Measurements from ENCODE around the gene ZBTB16.

The ZBTB16 gene

GRCh38 chr11:114156131-114156581 is 96.6 kb downstream of the ZBTB16 start:
- H3K4ac ChIP-seq (ENCODE audit: low read length): no peak overlapping the region
- no peak overlapping the region for H3K14ac ChIP-seq (ENCODE audit: low read length)
- H2BK12ac ChIP-seq (ENCODE audit: low read length): no peak overlapping the region
- H2BK120ac ChIP-seq (ENCODE audit: low read depth, low read length): no peak overlapping the region
- no peak overlapping the region for H3K4me2 ChIP-seq (ENCODE audit: insufficient read depth, low read length, poor library complexity, severe bottlenecking)
- H3K4me1 ChIP-seq (ENCODE audit: control insufficient read depth in 2 of 2, insufficient read depth in 1 of 2, low read depth in 1 of 2, low read length in 2 of 2): peaks cover 14 to 23% of the 10 kb centered on the region in 2 donors
- DNase-seq (ENCODE audit: low spot score): no peak
- H4K91ac ChIP-seq (ENCODE audit: low read depth, low read length, poor library complexity): no peak overlapping the region
- H3K4me3 ChIP-seq (ENCODE audit: low read length in 2 of 2): no peak overlapping the region
- WGBS, 2 donors (ENCODE audit: extremely low coverage in 2 of 2, insufficient read length in 2 of 2, insufficient replicate concordance in 1 of 2): no CpG with 5 or more reads among the region's 13 CpGs
- H3K27ac ChIP-seq (replicated peaks; ENCODE audit: low read length): no peak overlapping the region
- no peak overlapping the region for H4K8ac ChIP-seq (ENCODE audit: low read depth, low read length)
- H3K27me3 ChIP-seq (ENCODE audit: control insufficient read depth in 3 of 3, insufficient read depth in 3 of 3, low read depth in 1 of 3, low read length in 3 of 3): no peaks in the 10 kb centered on the region
- H3K9me3 ChIP-seq (replicated peaks in 1 of 2; ENCODE audit: control insufficient read depth in 2 of 2, insufficient read depth in 1 of 2, low read depth in 1 of 2, low read length in 2 of 2): no peaks in the 10 kb centered on the region
- no peak overlapping the region for H2BK15ac ChIP-seq (ENCODE audit: low read length)
- peaks cover 12 to 37% of the 10 kb centered on the region in 2 donors for H3K36me3 ChIP-seq (replicated peaks in 1 of 2; ENCODE audit: control insufficient read depth in 2 of 2, insufficient read depth in 2 of 2, low read length in 2 of 2)
- H3K79me1 ChIP-seq (ENCODE audit: low read depth, low read length): peaks cover 6% of the 10 kb centered on the region
- H2AK5ac ChIP-seq (ENCODE audit: low read depth, low read length): no peak overlapping the region
- H2BK5ac ChIP-seq (ENCODE audit: low read length): no peak overlapping the region
- peak overlapping the region; percentile 4 for H3K18ac ChIP-seq (ENCODE audit: low read length)
- no peak overlapping the region for H3K23ac ChIP-seq (ENCODE audit: low read depth, low read length, poor library complexity)
- H3K9ac ChIP-seq (ENCODE audit: low read depth, low read length, poor library complexity): no peak overlapping the region
- no peak overlapping the region for H2AFZ ChIP-seq (ENCODE audit: low read length)

- H2BK120ac ChIP-seq (ENCODE audit: low read depth, low read length): no peak overlapping the region
- no peak overlapping the region for H3K18ac ChIP-seq (ENCODE audit: low read length)
- H3K9ac ChIP-seq (ENCODE audit: low read depth, low read length, poor library complexity): no peak overlapping the region
- H3K14ac ChIP-seq (ENCODE audit: low read length): no peak overlapping the region
- H3K4me1 ChIP-seq (ENCODE audit: control insufficient read depth in 2 of 2, insufficient read depth in 1 of 2, low read depth in 1 of 2, low read length in 2 of 2): peaks cover 14 to 19% of the 10 kb centered on the region in 2 donors
- H3K23ac ChIP-seq (ENCODE audit: low read depth, low read length, poor library complexity): no peak overlapping the region
- H3K4me3 ChIP-seq (ENCODE audit: low read length in 2 of 2): no peak overlapping the region
- no peak overlapping the region for H2BK12ac ChIP-seq (ENCODE audit: low read length)
- H3K79me1 ChIP-seq (ENCODE audit: low read depth, low read length): peaks cover 6% of the 10 kb centered on the region
- H3K36me3 ChIP-seq (replicated peaks in 1 of 2; ENCODE audit: control insufficient read depth in 2 of 2, insufficient read depth in 2 of 2, low read length in 2 of 2): peaks cover 12 to 37% of the 10 kb centered on the region in 2 donors
- H2BK15ac ChIP-seq (ENCODE audit: low read length): no peak overlapping the region
- no peak overlapping the region for H2AK5ac ChIP-seq (ENCODE audit: low read depth, low read length)
- H4K91ac ChIP-seq (ENCODE audit: low read depth, low read length, poor library complexity): no peak overlapping the region
- H3K27ac ChIP-seq (replicated peaks; ENCODE audit: low read length): no peak overlapping the region
- DNase-seq (ENCODE audit: low spot score): no peak
- no CpG with 5 or more reads among the region's 6 CpGs for WGBS, 2 donors (ENCODE audit: extremely low coverage in 2 of 2, insufficient read length in 2 of 2, insufficient replicate concordance in 1 of 2)
- H3K27me3 ChIP-seq (ENCODE audit: control insufficient read depth in 3 of 3, insufficient read depth in 3 of 3, low read depth in 1 of 3, low read length in 3 of 3): no peaks in the 10 kb centered on the region
- H3K4ac ChIP-seq (ENCODE audit: low read length): no peak overlapping the region
- no peaks in the 10 kb centered on the region for H3K9me3 ChIP-seq (replicated peaks in 1 of 2; ENCODE audit: control insufficient read depth in 2 of 2, insufficient read depth in 1 of 2, low read depth in 1 of 2, low read length in 2 of 2)
- H2BK5ac ChIP-seq (ENCODE audit: low read length): no peak overlapping the region
- H4K8ac ChIP-seq (ENCODE audit: low read depth, low read length): no peak overlapping the region
- no peak overlapping the region for H3K4me2 ChIP-seq (ENCODE audit: insufficient read depth, low read length, poor library complexity, severe bottlenecking)
- H2AFZ ChIP-seq (ENCODE audit: low read length): no peak overlapping the region
Measured at GRCh38 chr11:114156782-114157181, 97.3 kb downstream of the ZBTB16 start.

DNA sequence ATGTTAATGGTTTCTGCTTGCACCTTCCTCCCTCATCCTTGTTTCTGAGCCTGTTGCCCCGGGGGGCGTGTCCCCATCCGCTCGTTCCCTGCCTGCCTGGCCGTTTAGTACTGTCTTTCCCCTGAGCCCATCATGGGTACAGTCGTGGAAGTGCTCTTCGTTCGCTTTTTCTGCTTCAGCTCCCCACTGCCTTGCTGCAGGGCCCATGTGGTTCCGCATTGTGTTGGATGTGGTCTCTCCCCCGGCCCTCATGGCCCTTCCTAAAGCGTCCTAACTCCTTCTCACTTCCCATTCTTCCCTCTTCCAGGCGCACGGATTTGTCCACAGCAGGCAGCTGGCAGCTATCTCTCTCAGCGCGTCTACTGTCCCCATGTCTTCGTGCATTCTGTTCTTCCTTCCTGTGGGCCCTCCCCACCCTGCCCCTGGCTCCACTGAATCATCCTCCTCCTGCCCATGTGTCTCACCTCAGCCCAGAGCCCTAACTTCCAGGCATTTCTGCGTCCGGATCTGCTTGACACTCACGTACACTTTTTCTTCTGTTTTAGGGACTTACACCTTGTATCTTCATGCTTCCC is 98.1 kb downstream of the ZBTB16 start:
- Histone ChIP-seq H2BK5ac (ENCODE audit: low read length) (peak overlapping the region; percentile 1), H3K4me2 (ENCODE audit: insufficient read depth, low read length, poor library complexity, severe bottlenecking) (no peak overlapping the region), H3K9me3 (replicated peaks in 1 of 2; ENCODE audit: control insufficient read depth in 2 of 2, insufficient read depth in 1 of 2, low read depth in 1 of 2, low read length in 2 of 2) (no peaks in the 10 kb centered on the region), H3K4me3 (ENCODE audit: low read length in 2 of 2) (no peak overlapping the region), H3K4me1 (ENCODE audit: control insufficient read depth in 2 of 2, insufficient read depth in 1 of 2, low read depth in 1 of 2, low read length in 2 of 2) (peaks cover 14 to 19% of the 10 kb centered on the region in 2 donors), H2BK120ac (ENCODE audit: low read depth, low read length) (no peak overlapping the region), H3K79me1 (ENCODE audit: low read depth, low read length) (peaks cover 6% of the 10 kb centered on the region), H3K18ac (ENCODE audit: low read length) (no peak overlapping the region), H3K14ac (ENCODE audit: low read length) (no peak overlapping the region), H3K27ac (replicated peaks; ENCODE audit: low read length) (no peak overlapping the region), H4K91ac (ENCODE audit: low read depth, low read length, poor library complexity) (no peak overlapping the region), H3K27me3 (ENCODE audit: control insufficient read depth in 3 of 3, insufficient read depth in 3 of 3, low read depth in 1 of 3, low read length in 3 of 3) (no peaks in the 10 kb centered on the region), H2AFZ (ENCODE audit: low read length) (no peak overlapping the region), H2BK12ac (ENCODE audit: low read length) (no peak overlapping the region), H2AK5ac (ENCODE audit: low read depth, low read length) (no peak overlapping the region), H3K36me3 (replicated peaks in 1 of 2; ENCODE audit: control insufficient read depth in 2 of 2, insufficient read depth in 2 of 2, low read length in 2 of 2) (peaks cover 12 to 37% of the 10 kb centered on the region in 2 donors), H3K9ac (ENCODE audit: low read depth, low read length, poor library complexity) (no peak overlapping the region), H3K23ac (ENCODE audit: low read depth, low read length, poor library complexity) (no peak overlapping the region), H2BK15ac (ENCODE audit: low read length) (no peak overlapping the region), H3K4ac (ENCODE audit: low read length) (no peak overlapping the region), H4K8ac (ENCODE audit: low read depth, low read length) (no peak overlapping the region)
- no CpG with 5 or more reads among the region's 19 CpGs for WGBS, 2 donors (ENCODE audit: extremely low coverage in 2 of 2, insufficient read length in 2 of 2, insufficient replicate concordance in 1 of 2)
- DNase-seq (ENCODE audit: low spot score): no peak

DNA sequence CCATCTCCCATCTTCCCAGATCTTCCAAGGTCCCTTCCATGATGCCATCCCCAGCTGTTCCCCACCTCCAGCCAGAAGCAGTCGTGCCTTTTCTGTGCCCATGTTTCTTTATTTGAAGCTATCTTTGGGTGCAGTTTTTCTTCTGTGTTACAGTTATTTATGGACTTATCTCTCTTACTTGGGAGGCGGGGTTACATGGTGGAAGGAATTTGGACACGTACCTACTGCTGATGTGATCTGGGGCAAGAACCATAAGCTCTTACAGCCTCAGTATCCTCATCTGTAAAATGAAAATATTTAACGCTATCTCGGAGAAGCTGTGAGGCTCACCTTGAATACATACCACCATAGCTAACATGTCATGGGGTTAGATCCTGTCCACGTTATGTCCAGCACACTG is 98.9 kb downstream of the ZBTB16 start:
- H3K4me1 ChIP-seq (ENCODE audit: control insufficient read depth in 2 of 2, insufficient read depth in 1 of 2, low read depth in 1 of 2, low read length in 2 of 2): peaks cover 17 to 23% of the 10 kb centered on the region in 2 donors
- H3K27me3 ChIP-seq (ENCODE audit: control insufficient read depth in 3 of 3, insufficient read depth in 3 of 3, low read depth in 1 of 3, low read length in 3 of 3): no peaks in the 10 kb centered on the region
- H2BK5ac ChIP-seq (ENCODE audit: low read length): no peak overlapping the region
- no peak overlapping the region for H2BK15ac ChIP-seq (ENCODE audit: low read length)
- WGBS, 2 donors (ENCODE audit: extremely low coverage in 2 of 2, insufficient read length in 2 of 2, insufficient replicate concordance in 1 of 2): no CpG with 5 or more reads among the region's 6 CpGs
- no peak overlapping the region for H3K4ac ChIP-seq (ENCODE audit: low read length)
- no peak overlapping the region for H3K4me3 ChIP-seq (ENCODE audit: low read length in 2 of 2)
- H4K8ac ChIP-seq (ENCODE audit: low read depth, low read length): no peak overlapping the region
- no peak for DNase-seq (ENCODE audit: low spot score)
- H2AK5ac ChIP-seq (ENCODE audit: low read depth, low read length): no peak overlapping the region
- no peak overlapping the region for H2BK120ac ChIP-seq (ENCODE audit: low read depth, low read length)
- H3K18ac ChIP-seq (ENCODE audit: low read length): no peak overlapping the region
- H2AFZ ChIP-seq (ENCODE audit: low read length): no peak overlapping the region
- H3K27ac ChIP-seq (replicated peaks; ENCODE audit: low read length): no peak overlapping the region
- no peak overlapping the region for H3K23ac ChIP-seq (ENCODE audit: low read depth, low read length, poor library complexity)
- peaks cover 6% of the 10 kb centered on the region for H3K79me1 ChIP-seq (ENCODE audit: low read depth, low read length)
- no peaks in the 10 kb centered on the region for H3K9me3 ChIP-seq (replicated peaks in 1 of 2; ENCODE audit: control insufficient read depth in 2 of 2, insufficient read depth in 1 of 2, low read depth in 1 of 2, low read length in 2 of 2)
- H4K91ac ChIP-seq (ENCODE audit: low read depth, low read length, poor library complexity): no peak overlapping the region
- H2BK12ac ChIP-seq (ENCODE audit: low read length): no peak overlapping the region
- no peak overlapping the region for H3K14ac ChIP-seq (ENCODE audit: low read length)
- H3K4me2 ChIP-seq (ENCODE audit: insufficient read depth, low read length, poor library complexity, severe bottlenecking): no peak overlapping the region
- H3K36me3 ChIP-seq (replicated peaks in 1 of 2; ENCODE audit: control insufficient read depth in 2 of 2, insufficient read depth in 2 of 2, low read length in 2 of 2): peaks cover 12 to 37% of the 10 kb centered on the region in 2 donors
- no peak overlapping the region for H3K9ac ChIP-seq (ENCODE audit: low read depth, low read length, poor library complexity)

All from neuronal stem cell (in vitro differentiated cells).